Neural progenitor cell (in vitro differentiated cells): Measurements from ENCODE around the gene GP9. TPM values are rescaled to one million over a fixed set of nuclear protein-coding genes. Genes with fewer than 3 reads are reported as not detected.

ENCODE experiments used
- DNase-seq: peaks from one replicate; pipeline ENCODE4 v3.0.0-alpha.2; 2016; ENCODE audit warnings: low spot score
- H2AFZ ChIP-seq: fragments of 200-600 bp; sonication (generic); replicated peaks from 2 replicates; pipeline ENCODE4 v1.6.1; 2016; ENCODE audit warnings: antibody characterized with exemption
- H3F3A ChIP-seq: fragments of 200-600 bp; sonication (generic); 2 replicates; pipeline ENCODE4 v1.6.1; 2016; ENCODE audit warnings: antibody characterized with exemption, low read depth
- H3K27ac ChIP-seq: fragments of 200-600 bp; sonication (generic); 2 replicates; pipeline ENCODE4 v1.5.1; 2016; ENCODE audit warnings: mild to moderate bottlenecking
- H3K27me3 ChIP-seq: fragments of 200-600 bp; sonication (generic); 2 replicates; pipeline ENCODE4 v1.6.1; 2016; ENCODE audit warnings: mild to moderate bottlenecking, moderate library complexity
- H3K36me3 ChIP-seq: fragments of 200-600 bp; sonication (generic); 2 replicates; pipeline ENCODE4 v1.5.1; 2016
- H3K4me1 ChIP-seq: fragments of 200-600 bp; sonication (generic); 2 replicates; pipeline ENCODE4 v1.6.1; 2016; ENCODE audit warnings: mixed run types
- H3K4me2 ChIP-seq: fragments of 200-600 bp; sonication (generic); 2 replicates; pipeline ENCODE4 v1.6.1; 2016
- H3K4me3 ChIP-seq: fragments of 200-600 bp; sonication (generic); 2 replicates; pipeline ENCODE4 v1.5.1; 2016
- H3K79me2 ChIP-seq: fragments of 200-600 bp; sonication (generic); 2 replicates; pipeline ENCODE4 v1.6.1; 2016; ENCODE audit warnings: low read depth
- H3K9ac ChIP-seq: fragments of 200-600 bp; sonication (generic); 2 replicates; pipeline ENCODE4 v1.6.1; 2016
- H3K9me3 ChIP-seq: fragments of 200-600 bp; sonication (generic); 2 replicates; pipeline ENCODE4 v1.5.1; 2016; ENCODE audit warnings: low read depth
- H4K20me1 ChIP-seq: fragments of 200-600 bp; sonication (generic); 2 replicates; pipeline ENCODE4 v1.6.1; 2016; ENCODE audit warnings: low read depth
- H3K27ac Mint-ChIP-seq: 3 replicates; pipeline ENCODE4 v1.8.0; 2021; ENCODE audit warnings: mixed read lengths
- H3K27me3 Mint-ChIP-seq: 2 replicates; pipeline ENCODE4 v1.8.0; 2022; ENCODE audit warnings: low read depth, mild to moderate bottlenecking, inconsistent platforms, moderate library complexity, mixed read lengths; ENCODE audit not compliant: insufficient read depth
- H3K36me3 Mint-ChIP-seq: 3 replicates; pipeline ENCODE4 v1.8.0; 2021; ENCODE audit warnings: mixed read lengths
- H3K4me1 Mint-ChIP-seq: 3 replicates; pipeline ENCODE4 v1.8.0; 2021; ENCODE audit warnings: mixed read lengths
- H3K4me3 Mint-ChIP-seq: 3 replicates; pipeline ENCODE4 v1.8.0; 2021; ENCODE audit warnings: mild to moderate bottlenecking, moderate library complexity, mixed read lengths
- H3K9me3 Mint-ChIP-seq: 3 replicates; pipeline ENCODE4 v1.8.0; 2020; ENCODE audit warnings: mixed read lengths
- EZH2 ChIP-seq: fragments of 200-600 bp; sonication (generic); IDR thresholded peaks from 2 replicates; pipeline ENCODE4 v1.6.1; 2017; ENCODE audit warnings: antibody characterized with exemption, mild to moderate bottlenecking, moderate library complexity
- EZH2phosphoT487 ChIP-seq: fragments of 200-600 bp; sonication (generic); IDR thresholded peaks from 2 replicates; pipeline ENCODE4 v1.6.1; 2017; ENCODE audit warnings: antibody characterized with exemption
- total RNA-seq: library from RNA; depleted of rRNA; stranded (reverse); fragments of >200 nt; gene quantifications from 2 replicates; pipeline ENCODE4 v1.2.3, GENCODE V29; 2015; ENCODE audit warnings: low replicate concordance
- TF ChIP-seq, protein P1 (sequence below): fragments of 200-600 bp; sonication (generic); IDR thresholded peaks from 2 replicates; pipeline ENCODE4 v1.5.1; 2017; ENCODE audit warnings: antibody characterized with exemption, mild to moderate bottlenecking

GP9 gene
- total RNA-seq, 1 donor from 2014 or later, result not detected

DNA sequence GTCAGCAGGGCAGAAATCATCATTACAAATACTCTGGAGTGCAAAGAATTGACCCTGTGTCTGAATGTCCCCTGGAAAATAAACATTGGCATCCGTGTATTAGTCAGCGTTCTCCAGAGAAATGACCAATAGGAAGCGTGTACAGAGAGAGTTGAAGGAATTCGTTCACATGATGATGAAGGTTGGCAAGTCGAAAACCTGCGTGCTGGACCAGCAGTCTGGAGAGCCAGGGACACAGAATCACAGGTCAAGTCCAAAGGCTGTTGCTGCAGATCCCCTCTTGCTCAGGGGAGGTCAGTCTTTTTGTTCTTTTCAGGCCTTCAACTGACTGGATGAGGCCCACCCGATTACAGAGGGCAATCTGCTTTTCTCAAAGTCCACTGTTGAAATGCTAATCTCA is 16.6 kb downstream of the GP9 start:
- Histone ChIP-seq H3F3A (no peaks in the 10 kb centered on the region), H3K27me3 (no peaks in the 10 kb centered on the region), H3K9ac (no peak overlapping the region), H2AFZ (no peak overlapping the region), H3K4me2 (no peak overlapping the region), H3K36me3 (no peaks in the 10 kb centered on the region), H3K79me2 (no peaks in the 10 kb centered on the region), H3K4me1 (no peaks in the 10 kb centered on the region), H3K4me3 (no peak overlapping the region), H3K9me3 (no peaks in the 10 kb centered on the region), H3K27ac (no peak overlapping the region), H4K20me1 (no peaks in the 10 kb centered on the region)
- H3K36me3 Mint-ChIP-seq, result no peaks in the 10 kb centered on the region
- H3K4me3 Mint-ChIP-seq, result no peak overlapping the region
- peaks cover 5% of the 10 kb centered on the region for H3K27me3 Mint-ChIP-seq
- no peaks in the 10 kb centered on the region for H3K4me1 Mint-ChIP-seq
- H3K9me3 Mint-ChIP-seq, result no peaks in the 10 kb centered on the region
- no peak overlapping the region for H3K27ac Mint-ChIP-seq
- DNase-seq, result no peak
- TF ChIP-seq, protein P1, sequence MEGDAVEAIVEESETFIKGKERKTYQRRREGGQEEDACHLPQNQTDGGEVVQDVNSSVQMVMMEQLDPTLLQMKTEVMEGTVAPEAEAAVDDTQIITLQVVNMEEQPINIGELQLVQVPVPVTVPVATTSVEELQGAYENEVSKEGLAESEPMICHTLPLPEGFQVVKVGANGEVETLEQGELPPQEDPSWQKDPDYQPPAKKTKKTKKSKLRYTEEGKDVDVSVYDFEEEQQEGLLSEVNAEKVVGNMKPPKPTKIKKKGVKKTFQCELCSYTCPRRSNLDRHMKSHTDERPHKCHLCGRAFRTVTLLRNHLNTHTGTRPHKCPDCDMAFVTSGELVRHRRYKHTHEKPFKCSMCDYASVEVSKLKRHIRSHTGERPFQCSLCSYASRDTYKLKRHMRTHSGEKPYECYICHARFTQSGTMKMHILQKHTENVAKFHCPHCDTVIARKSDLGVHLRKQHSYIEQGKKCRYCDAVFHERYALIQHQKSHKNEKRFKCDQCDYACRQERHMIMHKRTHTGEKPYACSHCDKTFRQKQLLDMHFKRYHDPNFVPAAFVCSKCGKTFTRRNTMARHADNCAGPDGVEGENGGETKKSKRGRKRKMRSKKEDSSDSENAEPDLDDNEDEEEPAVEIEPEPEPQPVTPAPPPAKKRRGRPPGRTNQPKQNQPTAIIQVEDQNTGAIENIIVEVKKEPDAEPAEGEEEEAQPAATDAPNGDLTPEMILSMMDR, result no peak
- TF ChIP-seq EZH2 (no peak), EZH2phosphoT487 (no peak)

DNA sequence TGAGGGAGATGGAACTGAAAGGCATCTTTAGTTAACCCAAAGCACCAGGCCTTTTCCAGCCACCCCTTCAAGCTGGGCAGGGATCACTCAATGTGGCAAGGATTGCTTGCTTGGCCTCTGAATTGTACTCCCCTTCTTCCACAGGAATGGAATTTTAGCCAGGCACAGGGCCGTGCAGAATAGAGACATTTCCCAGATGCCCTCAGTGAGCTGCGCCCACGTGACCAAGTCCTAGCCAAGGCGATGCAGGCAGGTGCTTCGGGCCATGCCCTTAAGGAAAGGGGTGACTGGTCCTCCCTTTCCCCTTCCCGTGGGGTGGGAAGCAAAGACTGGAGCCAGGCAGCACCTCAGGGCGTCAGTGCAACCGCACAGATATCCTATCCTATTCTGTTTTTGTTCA is 17.9 kb downstream of the GP9 start:
- no peak for TF ChIP-seq EZH2phosphoT487
- TF ChIP-seq EZH2, result no peak
- TF ChIP-seq, protein P1, result no peak
- Histone ChIP-seq H3K9ac (no peak overlapping the region), H4K20me1 (no peaks in the 10 kb centered on the region), H3K79me2 (no peaks in the 10 kb centered on the region), H3K27me3 (no peaks in the 10 kb centered on the region), H2AFZ (no peak overlapping the region), H3K4me3 (no peak overlapping the region), H3K36me3 (no peaks in the 10 kb centered on the region), H3F3A (no peaks in the 10 kb centered on the region), H3K4me2 (no peak overlapping the region), H3K4me1 (no peaks in the 10 kb centered on the region), H3K27ac (no peak overlapping the region), H3K9me3 (no peaks in the 10 kb centered on the region)
- H3K36me3 Mint-ChIP-seq, result no peaks in the 10 kb centered on the region
- no peaks in the 10 kb centered on the region for H3K4me1 Mint-ChIP-seq
- DNase-seq, result no peak
- no peak overlapping the region for H3K27ac Mint-ChIP-seq
- no peaks in the 10 kb centered on the region for H3K9me3 Mint-ChIP-seq
- H3K4me3 Mint-ChIP-seq, result no peak overlapping the region
- H3K27me3 Mint-ChIP-seq, result peaks cover 5% of the 10 kb centered on the region

GRCh38 chr3:129081503-129081902 is 20.9 kb downstream of the GP9 start:
- Histone ChIP-seq H3K9ac (no peak overlapping the region), H3K9me3 (no peaks in the 10 kb centered on the region), H3F3A (no peaks in the 10 kb centered on the region), H3K36me3 (no peaks in the 10 kb centered on the region), H3K27me3 (no peaks in the 10 kb centered on the region), H2AFZ (no peak overlapping the region), H3K4me1 (no peaks in the 10 kb centered on the region), H4K20me1 (no peaks in the 10 kb centered on the region), H3K4me3 (no peak overlapping the region), H3K79me2 (no peaks in the 10 kb centered on the region), H3K4me2 (no peak overlapping the region), H3K27ac (no peak overlapping the region)
- no peak for DNase-seq
- H3K36me3 Mint-ChIP-seq, result no peaks in the 10 kb centered on the region
- peaks cover 4% of the 10 kb centered on the region for H3K27me3 Mint-ChIP-seq
- H3K4me1 Mint-ChIP-seq, result peaks cover 4% of the 10 kb centered on the region
- peak overlapping the region; percentile 15 for H3K27ac Mint-ChIP-seq
- H3K4me3 Mint-ChIP-seq, result no peak overlapping the region
- H3K9me3 Mint-ChIP-seq, result no peaks in the 10 kb centered on the region
- TF ChIP-seq, protein P1, result no peak
- TF ChIP-seq EZH2phosphoT487 (no peak), EZH2 (no peak)

GRCh38 chr3:129082026-129082425 is 21.4 kb downstream of the GP9 start:
- DNase-seq, result no peak
- H3K79me2 ChIP-seq, result no peaks in the 10 kb centered on the region
- peak overlapping the region; percentile 15 for H3K27ac Mint-ChIP-seq
- H3K27ac ChIP-seq, result no peak overlapping the region
- no peak overlapping the region for H2AFZ ChIP-seq
- no peaks in the 10 kb centered on the region for H3K36me3 Mint-ChIP-seq
- H3K4me3 ChIP-seq, result no peak overlapping the region
- no peaks in the 10 kb centered on the region for H3K27me3 ChIP-seq
- H3K4me2 ChIP-seq, result no peak overlapping the region
- H3K27me3 Mint-ChIP-seq, result peaks cover 4% of the 10 kb centered on the region
- H3K4me3 Mint-ChIP-seq, result no peak overlapping the region
- H3K9me3 Mint-ChIP-seq, result no peaks in the 10 kb centered on the region
- no peak overlapping the region for H3K9ac ChIP-seq
- no peaks in the 10 kb centered on the region for H3K4me1 ChIP-seq
- TF ChIP-seq, protein P1, result no peak
- no peak for TF ChIP-seq EZH2
- no peak for TF ChIP-seq EZH2phosphoT487
- no peaks in the 10 kb centered on the region for H4K20me1 ChIP-seq
- H3K4me1 Mint-ChIP-seq, result peaks cover 4% of the 10 kb centered on the region
- H3K36me3 ChIP-seq, result no peaks in the 10 kb centered on the region
- H3K9me3 ChIP-seq, result no peaks in the 10 kb centered on the region
- no peaks in the 10 kb centered on the region for H3F3A ChIP-seq
